NCI-H1930 (cell line): ENCODE data around the gene SUN3.

Source experiments
- DNase-seq, 2 experiments: peaks; one replicate each; lab custom pipeline; 2025; lab: John Stamatoyannopoulos, UW

SUN3 gene, protein sequence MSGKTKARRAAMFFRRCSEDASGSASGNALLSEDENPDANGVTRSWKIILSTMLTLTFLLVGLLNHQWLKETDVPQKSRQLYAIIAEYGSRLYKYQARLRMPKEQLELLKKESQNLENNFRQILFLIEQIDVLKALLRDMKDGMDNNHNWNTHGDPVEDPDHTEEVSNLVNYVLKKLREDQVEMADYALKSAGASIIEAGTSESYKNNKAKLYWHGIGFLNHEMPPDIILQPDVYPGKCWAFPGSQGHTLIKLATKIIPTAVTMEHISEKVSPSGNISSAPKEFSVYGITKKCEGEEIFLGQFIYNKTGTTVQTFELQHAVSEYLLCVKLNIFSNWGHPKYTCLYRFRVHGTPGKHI

GRCh38 chr7:48028938-48029337 lies at the start of gene SUN3:
Gene SUN3 (minus strand): TSS chr7:48029107. CDS start chr7:48028938, 169 bp downstream.
- no peak for DNase-seq

DNA sequence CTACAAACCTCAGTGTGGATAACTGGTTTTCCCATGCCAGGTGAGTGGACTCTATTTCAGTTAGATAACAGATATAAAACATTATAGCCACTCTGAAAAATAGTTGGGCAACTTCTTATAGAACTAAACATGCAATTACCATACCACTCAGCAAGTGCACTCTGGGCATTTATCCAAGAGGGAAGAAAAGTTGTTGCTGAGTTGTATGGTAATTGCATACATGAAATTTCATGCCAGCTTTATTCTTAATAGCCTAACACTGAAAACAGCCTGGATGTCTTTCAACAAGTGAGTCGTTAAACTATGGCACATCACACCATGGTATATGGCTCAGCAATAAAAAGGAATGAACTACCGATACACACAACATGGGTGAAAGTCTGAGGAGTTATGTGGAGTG lies 49.6 kb upstream of the SUN3 start:
- no peak for DNase-seq

DNA sequence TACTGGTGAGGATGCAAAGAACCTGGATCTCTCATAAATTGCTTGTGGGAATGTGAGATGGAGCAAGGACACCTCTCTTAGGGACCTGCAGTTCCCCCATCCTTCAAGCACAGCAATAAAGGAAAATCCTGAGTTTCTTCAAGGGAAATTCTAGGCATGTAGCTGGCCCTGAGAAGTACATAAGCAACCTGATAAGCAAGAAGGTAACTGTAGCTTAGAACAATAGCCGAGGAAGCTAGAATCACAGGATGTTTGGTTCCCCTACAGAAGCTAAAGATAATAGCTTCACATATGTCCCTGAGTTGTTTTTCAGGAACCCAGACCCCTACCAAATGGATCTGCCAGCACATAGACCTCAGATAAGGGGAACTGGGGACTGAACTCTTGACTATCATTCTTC lies 48.5 kb upstream of the SUN3 start:
- no peak for DNase-seq

- DNase-seq: no peak
These were observed 45.3 kb upstream of the SUN3 start for GRCh38 chr7:48074204-48074654.

DNA sequence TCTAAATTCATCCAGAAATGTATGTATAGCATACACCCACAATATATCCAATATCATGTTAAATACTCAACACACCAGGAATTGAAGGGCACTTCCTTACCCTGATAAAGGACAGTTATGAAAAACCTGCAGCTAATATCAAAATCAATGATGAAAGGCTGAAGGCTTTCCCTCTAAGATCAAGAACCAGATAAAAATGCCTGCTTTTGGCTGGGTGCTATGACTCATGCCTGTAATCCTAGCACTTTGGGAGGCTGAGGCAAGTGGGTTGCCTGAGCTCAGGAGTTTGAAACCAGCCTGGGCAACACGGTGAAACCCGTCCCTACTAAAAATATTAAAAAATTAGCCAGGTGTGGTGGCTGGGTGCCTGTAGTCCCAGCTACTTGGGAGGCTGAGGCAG lies 38.6 kb upstream of the SUN3 start:
- DNase-seq: no peak

DNA sequence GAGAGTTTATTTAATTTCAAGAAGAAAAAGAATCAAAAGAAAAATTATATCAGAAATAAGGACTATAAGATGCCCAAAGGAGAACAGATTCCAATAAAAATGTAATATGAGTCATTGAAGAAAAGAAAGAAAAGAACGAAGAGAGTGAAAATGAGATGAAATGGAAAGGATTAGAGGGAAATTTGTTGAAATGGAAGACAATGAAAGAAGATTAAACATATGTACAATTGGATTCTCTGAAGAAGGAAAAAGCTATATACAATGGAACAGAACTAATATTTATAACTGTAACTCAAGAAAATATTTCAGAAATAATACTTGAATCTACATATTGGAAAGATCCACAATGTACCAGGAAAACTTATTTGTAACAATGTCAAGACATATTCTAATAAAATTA lies 35.1 kb upstream of the SUN3 start:
- no peak for DNase-seq

- DNase-seq: no peak
These were observed 30.8 kb upstream of the SUN3 start for GRCh38 chr7:48059706-48060105.

- DNase-seq: no peak
These were observed 30.1 kb upstream of the SUN3 start for GRCh38 chr7:48058990-48059389.

DNA sequence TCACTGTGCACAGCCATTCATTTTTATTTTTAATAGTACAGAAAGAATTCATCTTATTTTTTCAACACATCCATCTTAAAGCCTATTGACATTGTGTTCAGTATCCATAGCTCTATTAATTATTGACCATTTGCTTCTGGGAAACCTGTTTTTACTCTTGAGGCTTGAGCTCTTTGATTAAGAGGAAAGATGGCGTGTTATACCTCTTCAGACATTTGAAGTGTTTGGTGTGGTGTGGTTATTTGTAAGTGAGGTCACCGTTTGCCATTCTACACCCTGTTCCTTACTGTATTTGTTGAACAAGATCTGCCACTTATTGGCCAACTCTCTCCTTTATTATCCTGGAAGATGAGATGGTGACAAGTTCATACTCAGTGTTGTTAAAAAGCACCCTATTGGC lies 24.8 kb upstream of the SUN3 start:
- no peak for DNase-seq

GRCh38 chr7:48052748-48053147 lies 23.8 kb upstream of the SUN3 start:
- DNase-seq: no peak

DNA sequence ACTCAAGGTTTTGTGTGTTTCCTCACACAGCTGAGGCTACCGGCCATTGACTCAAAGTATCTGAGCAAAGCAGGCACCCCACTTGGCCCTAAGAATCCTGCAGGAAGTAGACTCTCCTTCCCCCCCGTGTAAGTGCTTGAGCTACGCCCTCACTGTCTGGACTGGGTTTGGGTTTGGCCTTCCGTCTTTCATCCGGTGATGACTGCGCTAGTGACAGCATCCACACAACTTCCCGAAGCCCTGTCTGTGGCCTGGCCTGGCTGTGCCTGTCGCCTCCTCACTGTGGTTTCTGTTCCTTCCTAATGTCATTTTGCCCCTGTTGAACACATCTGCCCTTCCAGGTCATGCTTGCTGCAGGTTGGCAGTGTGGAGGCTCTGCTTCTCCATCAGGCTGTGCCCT lies 20.9 kb upstream of the SUN3 start:
- no peak for DNase-seq

DNA sequence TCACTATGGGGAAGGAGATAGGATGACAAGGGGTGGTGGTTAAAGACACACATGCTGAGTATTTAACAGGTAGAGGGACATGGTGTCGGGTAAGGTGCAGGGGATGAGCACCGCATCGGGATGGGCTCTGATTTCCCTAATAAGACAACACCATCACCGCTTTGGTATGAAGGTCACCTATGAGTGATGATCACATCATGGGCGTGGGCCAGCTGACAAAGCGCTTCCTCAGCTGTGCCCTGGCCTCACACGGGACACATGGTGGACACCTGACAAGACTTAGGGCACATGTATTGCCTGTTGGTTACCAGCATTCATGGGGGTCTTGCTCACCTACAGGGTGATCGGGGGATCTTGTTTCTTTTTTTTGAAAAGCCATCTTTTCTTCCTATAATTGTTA lies 19.2 kb upstream of the SUN3 start:
- DNase-seq: no peak

DNA sequence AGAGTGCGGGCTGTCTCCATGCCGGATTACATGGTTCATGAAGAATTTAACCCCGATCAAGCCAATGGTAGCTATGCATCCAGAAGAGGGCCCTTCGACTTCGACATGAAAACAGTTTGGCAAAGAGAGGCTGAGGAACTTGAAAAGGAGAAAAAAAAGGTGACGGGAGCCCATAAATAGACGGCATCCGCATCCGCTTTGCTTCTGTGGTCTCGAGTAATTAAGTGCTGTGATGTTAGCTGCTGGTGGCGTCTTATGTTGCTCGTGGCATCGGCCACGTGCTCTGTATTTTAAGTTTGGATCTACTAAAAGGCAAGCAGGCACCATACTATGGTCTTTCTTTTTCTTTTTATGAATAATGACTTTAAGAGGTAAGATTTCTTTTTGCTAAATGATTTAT lies 17.6 kb upstream of the SUN3 start:
- no peak for DNase-seq

- no peak for DNase-seq
These were observed 16.4 kb upstream of the SUN3 start for GRCh38 chr7:48045195-48045765.

DNA sequence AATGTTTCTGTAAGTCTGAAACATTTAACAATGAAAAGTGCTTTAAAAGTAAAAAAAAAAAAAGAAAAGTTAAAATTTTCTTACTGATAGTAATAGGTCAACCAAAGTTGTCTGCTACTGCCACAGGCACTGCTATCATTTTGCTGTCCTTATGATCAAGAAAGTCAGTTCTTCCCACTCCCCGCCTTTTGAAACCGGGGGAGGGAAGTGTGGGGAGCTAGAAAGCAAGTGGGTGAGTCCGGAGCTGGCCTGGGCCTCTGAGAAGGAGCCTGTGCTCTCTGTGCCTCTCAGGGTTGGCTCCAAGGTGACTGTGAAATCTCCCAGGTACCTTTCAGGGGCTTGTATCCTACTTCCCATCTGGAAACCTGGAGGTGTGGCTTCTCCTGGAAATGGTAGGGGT lies 13.7 kb upstream of the SUN3 start:
- no peak for DNase-seq

DNA sequence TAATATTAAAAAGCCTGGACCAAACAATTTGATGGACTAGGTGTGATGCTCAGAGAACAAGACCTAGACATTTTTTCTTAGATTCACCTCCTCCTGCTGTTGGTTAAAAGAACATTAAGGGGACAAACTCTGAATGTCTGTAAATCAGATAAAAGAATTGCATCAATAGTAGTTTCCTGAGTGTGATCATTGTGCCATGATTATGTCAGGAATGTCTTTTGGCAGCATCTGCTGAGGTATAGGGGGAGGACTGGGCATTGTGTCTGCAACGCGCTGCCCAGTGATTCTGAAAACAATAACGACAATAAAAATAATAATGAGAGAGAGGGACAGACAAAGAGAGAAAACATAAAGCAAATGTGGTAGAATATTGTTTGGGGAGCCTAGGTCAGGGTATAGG lies 13.3 kb upstream of the SUN3 start:
- DNase-seq: no peak

DNA sequence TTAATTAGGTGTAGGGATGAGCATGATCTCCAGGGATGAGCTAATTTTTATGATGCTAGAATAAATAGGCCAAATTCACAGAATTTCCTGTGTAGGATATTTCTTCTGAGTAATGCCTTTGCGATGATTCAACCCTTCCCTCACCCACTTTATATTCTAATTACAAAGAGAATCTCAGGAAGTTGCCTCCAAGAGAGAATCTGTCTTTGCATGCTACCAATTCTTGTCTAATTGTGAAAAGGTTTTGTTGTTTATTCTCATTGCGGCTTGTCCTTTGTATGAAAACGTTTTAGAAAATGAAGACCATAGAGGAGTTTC lies 12.7 kb upstream of the SUN3 start:
- no peak for DNase-seq

DNA sequence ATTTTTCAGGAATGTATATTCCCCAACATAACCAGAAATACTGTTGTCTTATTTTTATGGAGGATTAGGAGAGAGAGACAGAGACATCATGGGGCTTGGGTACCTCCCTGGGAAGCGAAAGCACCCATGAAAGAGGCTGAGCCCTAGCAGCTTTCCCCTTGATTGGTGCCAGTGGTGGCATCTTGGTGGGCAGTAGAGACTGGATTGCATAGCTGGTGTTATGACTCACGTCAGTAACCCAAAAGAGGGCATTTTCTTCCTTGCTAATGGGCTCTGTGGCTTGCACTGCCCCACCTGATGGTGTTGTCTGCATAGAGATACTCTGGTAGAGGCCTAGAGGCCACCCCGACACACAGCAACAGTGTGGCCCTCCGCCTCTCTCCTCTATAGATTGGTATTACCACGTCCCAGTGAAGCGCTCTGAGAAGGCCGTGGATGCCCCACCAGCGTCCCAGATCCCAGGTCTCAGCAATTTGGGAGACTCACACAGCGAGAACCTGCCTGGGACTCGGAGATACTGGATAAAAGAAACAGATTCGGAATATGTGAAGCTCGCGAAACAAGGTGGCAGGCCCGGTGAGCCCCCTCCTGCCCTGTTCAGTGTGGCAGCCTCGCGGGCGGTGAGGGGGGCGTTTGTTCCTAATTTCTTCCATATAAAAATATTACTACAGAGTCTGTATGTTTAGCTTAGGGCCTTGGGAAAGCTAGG lies 12.2 kb upstream of the SUN3 start:
- no peak for DNase-seq

DNA sequence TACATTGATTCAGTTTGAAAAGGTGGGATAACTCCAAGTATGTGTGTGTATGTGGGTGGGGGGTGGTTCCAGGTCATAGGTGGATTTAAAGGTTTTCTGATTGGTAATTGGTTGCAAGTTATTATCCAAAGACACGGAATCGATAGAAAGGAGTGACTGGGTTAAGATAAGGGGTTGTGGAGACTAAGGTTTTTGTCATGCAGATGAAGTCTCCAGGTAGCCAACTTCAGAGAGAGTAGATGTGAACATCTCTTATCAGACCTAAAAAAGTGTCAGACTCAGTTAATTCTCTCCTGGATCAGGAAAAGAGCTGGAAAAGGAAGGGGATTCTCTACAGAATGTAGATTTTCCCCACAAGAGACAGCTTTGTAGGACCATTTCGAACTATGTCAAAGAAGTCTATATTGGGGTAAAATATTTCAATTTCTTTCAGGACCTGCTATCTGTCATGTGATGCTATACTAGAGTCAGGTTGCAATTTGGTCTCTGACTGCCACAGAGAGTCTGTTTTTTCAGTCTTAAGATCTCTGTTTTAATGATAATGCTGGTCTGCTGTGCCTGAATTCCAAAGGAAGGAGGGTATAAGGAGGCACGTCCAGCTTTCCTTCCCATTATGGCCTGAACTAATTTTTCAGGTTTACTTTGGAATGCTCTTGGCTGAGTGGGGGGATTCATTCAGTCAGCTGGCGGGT lies 10.1 kb upstream of the SUN3 start:
- DNase-seq: no peak

- no peak for DNase-seq
These were observed 7.1 kb upstream of the SUN3 start for GRCh38 chr7:48035967-48036478.

GRCh38 chr7:48035301-48035966 lies 6.5 kb upstream of the SUN3 start, which contains the start of gene C7orf57:
Gene C7orf57 (plus strand): TSS chr7:48035543. CDS start chr7:48036309, 766 bp downstream.
- DNase-seq: peak; percentile 66 to 82

GRCh38 chr7:48033922-48034321 lies 5.0 kb upstream of the SUN3 start:
- no peak for DNase-seq
